ENCODE data around the gene DAB2.

GRCh38 chr5:39424736-39425637 is at the start of gene DAB2:
- TF ChIP-seq CTCF (IDR thresholded peaks at IDR 0.05), result peak in 2 of 7 experiments; percentile 19 to 22
- TF ChIP-seq POLR2A (IDR thresholded peaks at IDR 0.05), result peak in 1 of 4 donors; percentile 15
- no peak for TF ChIP-seq EP300 (IDR thresholded peaks at IDR 0.05)
- TF ChIP-seq POLR2AphosphoS5 (IDR thresholded peaks at IDR 0.05), result peak; percentile 19 to 86 (median 80)
